Measurements from ENCODE around the gene NFX1.

- no peak for TF ChIP-seq POLR2AphosphoS5 (IDR thresholded peaks at IDR 0.05; ENCODE audit: borderline replicate concordance, low read depth, low read length)
- no peak for TF ChIP-seq EZH2 (IDR thresholded peaks at IDR 0.05)
These were observed 59.4 kb downstream of the NFX1 start for GRCh38 chr9:33349743-33350142.
